GM12874 (cell line): ENCODE results near the gene FMNL1.

Experiments used
- CTCF ChIP-seq: IDR thresholded peaks from 2 replicates; pipeline ENCODE4 v1.5.1; 2011; ENCODE audit warnings: low read depth, mild to moderate bottlenecking, control low read depth, low read length, moderate library complexity; ENCODE audit not compliant: insufficient read depth

Gene FMNL1

GRCh38 chr17:45274033-45274432, 52.3 kb downstream of the FMNL1 start:
- no peak for TF ChIP-seq CTCF

DNA sequence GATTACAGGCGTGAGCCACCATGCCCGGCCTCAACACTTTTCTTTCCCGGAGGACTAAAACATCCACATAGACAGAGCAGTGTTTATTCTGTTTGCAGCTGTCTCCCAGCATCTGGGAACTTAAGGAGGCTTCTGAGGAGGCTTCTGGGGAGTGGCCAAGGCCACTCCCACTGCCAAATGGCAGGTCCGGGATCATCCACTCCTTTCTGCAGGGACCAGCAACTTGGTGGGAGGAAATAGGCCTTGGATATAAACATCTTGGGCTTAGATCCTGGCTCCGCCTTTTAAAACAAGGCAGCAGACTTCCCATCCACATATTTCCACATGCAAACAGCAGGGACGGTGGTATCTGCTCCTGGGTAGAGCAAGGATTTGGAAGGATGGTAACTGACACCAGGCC, 54.3 kb downstream of the FMNL1 start:
- TF ChIP-seq CTCF, result no peak

- peak; percentile 79 for TF ChIP-seq CTCF
These were observed 55.6 kb downstream of the FMNL1 start for GRCh38 chr17:45277216-45277849.

DNA sequence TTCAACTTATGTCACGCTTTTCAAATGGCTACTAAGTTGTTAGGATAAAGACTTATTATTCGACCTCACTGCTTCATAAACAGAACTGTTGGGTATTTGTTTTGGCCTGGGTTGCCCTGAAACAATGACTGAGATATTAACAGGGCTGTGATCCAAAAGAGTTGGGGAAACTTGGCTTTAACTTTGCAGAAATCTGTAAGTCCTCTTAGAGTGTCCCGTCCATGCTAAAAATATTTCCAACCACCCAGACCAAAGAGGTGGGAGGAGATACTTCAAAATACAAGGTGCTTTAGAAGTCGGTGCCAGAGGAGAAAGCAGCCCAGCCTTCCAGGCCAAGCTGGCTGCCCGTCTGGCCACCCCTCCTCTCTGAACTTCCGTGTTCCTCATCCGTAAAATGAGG, 56.3 kb downstream of the FMNL1 start:
- no peak for TF ChIP-seq CTCF

GRCh38 chr17:45279898-45280297, 58.2 kb downstream of the FMNL1 start:
- no peak for TF ChIP-seq CTCF

- TF ChIP-seq CTCF, result no peak
These were observed 61.3 kb downstream of the FMNL1 start for GRCh38 chr17:45282683-45283644.

- TF ChIP-seq CTCF, result no peak
These were observed 62.0 kb downstream of the FMNL1 start for GRCh38 chr17:45283711-45284110.
